H4 (cell line): ENCODE results near the gene ZNF292. TPM values are rescaled to one million over a fixed set of nuclear protein-coding genes. Genes with fewer than 3 reads are reported as not detected.
"Not testable (repeated sequence)": the region's sequence is repeated elsewhere in the genome, so short reads cannot be mapped to it uniquely, and the experiment has no call there.

Experiments
- DNase-seq: peaks from one replicate; pipeline ENCODE4 v3.0.0-alpha.2; 2015; ENCODE audit warnings: low spot score
- total RNA-seq: library from RNA; depleted of rRNA; stranded (reverse); fragments of >200 nt; shearing (Covaris generic); gene quantifications from 2 replicates; pipeline ENCODE4 v1.2.3, GENCODE V29; 2014

Gene ZNF292
- total RNA-seq, 1 experiment from 2014 or later: 4.6 TPM

DNA sequence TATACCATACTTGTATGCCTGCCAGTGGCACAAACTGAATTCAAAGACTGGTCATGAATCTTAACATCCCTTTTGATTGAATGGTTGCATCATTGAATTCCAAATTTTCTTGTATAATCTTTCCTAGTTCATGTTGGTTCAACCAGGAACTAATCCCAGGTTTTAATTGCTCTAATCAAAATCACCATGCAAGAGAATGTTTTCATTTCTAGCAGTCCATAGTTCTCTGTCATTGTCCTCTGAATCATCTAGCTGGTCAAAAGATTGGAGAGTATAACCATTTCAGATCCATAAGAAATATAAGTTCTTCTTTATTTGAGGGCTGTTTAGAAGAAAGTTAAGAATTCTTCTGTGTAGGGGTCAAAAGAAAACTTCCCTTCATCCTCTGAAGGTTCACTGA is 57.2 kb downstream of the ZNF292 start:
- DNase-seq: no peak

- DNase-seq: no peak
These were observed 58.0 kb downstream of the ZNF292 start for GRCh38 chr6:87213364-87213763.

DNA sequence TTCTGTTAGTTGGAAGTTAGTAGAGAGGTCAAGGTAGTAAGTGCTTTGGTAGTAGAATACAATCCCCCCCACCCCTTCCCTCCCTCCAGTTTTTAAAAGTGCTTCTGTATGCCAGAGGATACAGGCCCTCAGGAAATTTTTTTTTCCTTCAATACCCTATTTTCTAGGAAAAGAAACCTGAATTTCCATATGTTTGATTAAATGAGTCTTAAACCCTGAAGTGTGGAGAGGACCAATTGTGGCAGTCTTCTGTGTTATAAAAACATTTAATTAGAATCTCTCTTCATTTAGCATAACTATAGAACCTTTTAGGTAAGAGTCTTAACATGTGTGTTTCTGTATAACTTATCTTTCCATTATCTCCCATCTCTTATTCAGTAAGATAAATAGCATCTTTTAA is 59.5 kb downstream of the ZNF292 start:
- DNase-seq: no peak

GRCh38 chr6:87220997-87221396 is 65.6 kb downstream of the ZNF292 start:
- no peak for DNase-seq

DNA sequence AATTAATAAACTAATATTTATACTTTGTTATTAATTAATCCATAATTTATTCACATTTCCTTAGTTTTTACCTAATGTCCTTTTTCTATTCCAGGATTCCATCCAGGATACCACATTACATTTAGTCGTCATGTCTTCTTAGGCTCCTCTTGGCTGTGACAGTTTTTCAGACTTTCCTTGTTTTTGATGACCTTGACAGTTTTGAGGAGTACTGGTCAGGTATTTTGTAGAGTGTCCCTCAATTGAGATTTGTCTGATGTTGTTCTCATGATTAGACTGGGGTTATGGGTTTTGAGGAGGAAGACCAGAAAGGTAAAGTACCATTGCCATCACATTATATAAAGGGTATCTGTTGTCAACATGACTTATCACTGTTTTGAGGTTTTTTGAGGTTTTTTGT is 67.3 kb downstream of the ZNF292 start:
- no peak for DNase-seq

DNA sequence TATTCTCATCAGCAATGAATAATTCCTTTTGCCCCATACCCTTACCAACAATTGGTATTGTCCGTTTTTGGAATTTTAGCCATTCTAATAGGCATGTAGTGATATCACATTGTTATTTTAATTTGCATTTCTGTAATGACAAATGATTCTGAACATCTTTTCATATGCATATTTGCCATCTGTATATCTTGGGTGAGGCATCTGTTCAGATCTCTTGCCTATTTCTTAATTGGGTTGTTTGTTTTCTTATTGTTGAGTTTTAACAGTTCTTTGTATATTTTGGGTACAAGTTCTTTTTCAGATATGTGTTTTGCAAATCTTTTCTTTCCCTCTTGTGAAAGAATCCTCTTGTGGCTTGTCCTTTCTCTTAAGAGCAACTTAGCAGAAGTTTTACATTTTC is 69.6 kb downstream of the ZNF292 start:
- no peak for DNase-seq

- no peak for DNase-seq
These were observed 70.1 kb downstream of the ZNF292 start for GRCh38 chr6:87225511-87225910.

DNA sequence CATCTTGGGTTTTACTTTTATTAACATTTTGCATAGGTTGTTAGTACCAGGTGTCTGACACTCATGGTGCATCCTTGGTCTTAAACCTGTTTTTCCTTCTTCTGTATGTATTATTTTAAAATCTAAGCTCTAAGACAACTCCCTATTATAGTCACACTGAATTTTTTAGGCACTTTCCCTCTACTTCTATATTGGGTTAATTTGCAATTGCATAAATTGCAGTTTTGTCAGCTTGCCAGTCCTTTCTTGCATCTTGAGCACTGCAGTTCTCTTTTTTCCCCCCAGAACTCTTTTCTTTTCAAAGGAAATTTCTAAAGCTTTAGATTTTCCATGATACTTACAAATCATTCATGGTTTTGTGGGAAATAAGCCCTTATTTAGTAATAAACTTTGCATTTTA is 70.6 kb downstream of the ZNF292 start:
- DNase-seq: no peak

- no peak for DNase-seq
These were observed 75.4 kb downstream of the ZNF292 start for GRCh38 chr6:87230801-87231200.

GRCh38 chr6:87237804-87238203 is 82.4 kb downstream of the ZNF292 start:
- peak; percentile 5 for DNase-seq

DNA sequence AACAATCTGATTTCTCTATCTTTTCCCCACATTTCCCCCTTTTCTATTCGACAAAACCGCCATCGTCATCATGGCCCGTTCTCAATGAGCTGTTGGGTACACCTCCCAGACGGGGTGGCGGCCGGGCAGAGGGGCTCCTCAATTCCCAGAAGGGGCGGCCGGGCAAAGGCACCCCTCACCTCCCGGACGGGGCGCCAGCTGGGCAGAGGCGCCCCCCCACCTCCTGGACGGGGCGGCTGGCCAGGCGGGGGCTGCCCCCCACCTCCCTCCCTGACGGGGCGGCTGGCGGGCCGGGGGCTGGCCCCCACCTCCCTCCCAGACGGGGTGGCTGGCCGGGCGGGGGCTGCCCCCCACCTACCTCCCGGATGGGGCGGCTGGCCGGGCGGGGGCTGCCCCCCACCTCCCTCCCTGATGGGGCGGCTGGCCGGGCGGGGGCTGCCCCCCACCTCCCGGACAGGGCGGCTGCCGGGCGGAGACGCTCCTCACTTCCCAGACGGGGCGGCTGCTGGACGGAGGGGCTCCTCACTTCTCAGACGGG is 83.8 kb downstream of the ZNF292 start:
- not testable (repeated sequence) for DNase-seq

DNA sequence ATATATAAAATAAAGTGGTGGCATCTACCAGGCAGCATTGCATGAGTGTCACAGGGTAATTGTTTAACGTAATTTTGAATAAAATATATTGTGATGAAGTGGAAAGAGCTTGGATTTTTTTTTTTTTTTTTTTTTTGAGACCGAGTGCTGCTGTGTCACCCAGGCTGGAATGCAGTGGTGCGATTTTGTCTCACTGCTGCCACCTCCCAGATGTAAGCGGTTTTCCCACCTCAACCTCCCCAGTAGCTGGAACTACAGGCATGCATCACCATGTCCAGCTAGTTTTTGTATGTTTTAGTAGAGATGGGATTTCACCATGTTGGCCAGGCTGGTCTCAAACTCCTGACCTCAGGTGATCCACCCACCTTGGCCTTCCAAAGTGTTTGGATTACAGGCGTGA is 85.9 kb downstream of the ZNF292 start:
- no peak for DNase-seq

GRCh38 chr6:87242311-87242710 is 86.9 kb downstream of the ZNF292 start:
- no peak for DNase-seq

DNA sequence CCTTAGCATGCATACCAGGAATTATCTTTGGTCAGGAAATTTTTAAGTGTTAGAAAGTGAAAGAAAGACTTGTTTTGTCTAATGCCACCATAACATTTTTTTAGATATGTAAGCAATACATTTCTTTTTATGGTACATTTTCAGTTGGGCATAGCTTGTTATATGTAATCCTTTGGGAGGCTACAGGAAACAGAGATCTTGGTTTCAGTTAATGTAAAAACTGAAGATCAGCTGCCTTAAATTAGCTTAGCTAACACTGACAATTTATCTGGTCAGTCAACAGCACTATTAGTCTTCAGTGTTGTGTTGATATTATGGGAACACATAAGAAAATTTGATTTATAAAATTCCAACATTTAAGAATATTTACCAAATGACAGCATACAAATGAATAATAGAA is 88.4 kb downstream of the ZNF292 start:
- DNase-seq: no peak

GRCh38 chr6:87244380-87244779 is 89.0 kb downstream of the ZNF292 start:
- no peak for DNase-seq

DNA sequence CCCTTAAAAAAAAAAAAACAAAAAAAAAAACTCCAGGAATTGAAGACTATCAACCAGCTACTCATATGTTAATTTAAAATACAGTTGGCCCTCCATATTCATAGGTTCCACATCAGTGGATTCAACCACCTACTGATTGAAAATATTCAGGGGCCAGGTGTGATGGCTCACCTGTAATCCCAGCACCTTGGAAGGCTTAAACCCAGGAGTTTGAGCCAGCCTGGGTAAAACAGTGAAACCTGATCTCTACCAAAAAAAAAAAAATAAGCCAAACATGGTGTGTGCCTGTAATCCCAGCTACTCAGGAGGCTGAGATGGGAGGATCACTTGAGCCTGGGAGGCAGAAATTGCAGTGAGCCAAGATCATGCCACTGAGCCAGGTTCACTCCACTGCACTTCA is 94.7 kb downstream of the ZNF292 start:
- no peak for DNase-seq

DNA sequence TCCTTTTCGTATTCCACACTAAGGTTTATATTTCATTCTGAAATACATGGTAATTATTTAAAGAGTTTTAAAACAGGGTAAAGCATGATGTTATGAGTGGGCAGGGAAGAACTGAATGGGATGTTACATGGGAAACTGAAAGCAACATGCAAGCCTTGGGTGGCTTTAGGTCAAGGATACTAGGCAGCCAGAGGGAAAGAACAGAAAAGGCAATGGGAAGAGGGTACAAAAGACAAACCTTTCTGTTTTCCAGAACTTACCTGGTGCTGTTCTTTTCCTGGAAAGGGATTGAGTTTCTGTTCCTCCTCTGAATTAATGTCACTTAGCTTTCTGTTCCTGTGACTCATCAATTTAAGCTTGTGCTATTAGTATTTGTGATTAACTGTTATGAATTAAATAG is 95.9 kb downstream of the ZNF292 start:
- no peak for DNase-seq

GRCh38 chr6:87251725-87252124 is 96.4 kb downstream of the ZNF292 start:
- DNase-seq: no peak

DNA sequence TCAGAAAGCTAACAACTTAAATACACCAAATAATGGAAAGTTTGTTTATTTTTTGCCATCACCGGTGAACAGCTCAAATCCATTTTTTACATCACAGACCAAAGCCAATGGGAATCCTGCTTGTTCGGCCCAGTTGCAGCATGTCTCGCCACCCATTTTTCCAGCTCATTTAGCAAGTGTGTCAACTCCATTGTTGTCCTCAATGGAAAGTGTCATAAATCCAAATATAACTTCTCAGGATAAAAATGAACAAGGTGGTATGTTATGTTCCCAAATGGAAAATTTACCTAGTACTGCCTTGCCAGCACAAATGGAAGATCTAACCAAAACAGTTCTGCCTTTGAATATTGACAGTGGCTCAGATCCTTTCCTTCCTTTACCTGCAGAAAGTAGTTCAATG is 101.7 kb downstream of the ZNF292 start:
- DNase-seq: no peak

- DNase-seq: no peak
These were observed 102.2 kb downstream of the ZNF292 start for GRCh38 chr6:87257565-87257964.

- no peak for DNase-seq
These were observed 102.6 kb downstream of the ZNF292 start for GRCh38 chr6:87257975-87258374.

GRCh38 chr6:87259791-87260190 is 104.4 kb downstream of the ZNF292 start:
- no peak for DNase-seq

GRCh38 chr6:87261534-87261933 is 106.2 kb downstream of the ZNF292 start:
- DNase-seq: no peak

- DNase-seq: no peak
These were observed 109.1 kb downstream of the ZNF292 start for GRCh38 chr6:87264481-87264880.
